ENCODE results near the gene PTPN1.
"Not testable (repeated sequence)": the region's sequence is repeated elsewhere in the genome, so short reads cannot be mapped to it uniquely, and the experiment has no call there.

The PTPN1 gene

GRCh38 chr20:50509923-50510705, at the start of gene PTPN1:
Gene PTPN1 (plus strand): TSS chr20:50510383. CDS start chr20:50510528, 145 bp downstream.
- peak; percentile 97 for DNase-seq (ENCODE audit: low read depth in 2 of 2)

- peak; percentile 54 to 65 for DNase-seq (ENCODE audit: low read depth in 2 of 2)
Observed at GRCh38 chr20:50460608-50461267, 49.4 kb upstream of the PTPN1 start.

GRCh38 chr20:50462093-50462690, 48.0 kb upstream of the PTPN1 start:
- DNase-seq (ENCODE audit: low read depth in 2 of 2), result no peak

GRCh38 chr20:50464026-50464724, 46.0 kb upstream of the PTPN1 start:
- peak in 1 of 2 donors; percentile 24 for DNase-seq (ENCODE audit: low read depth in 2 of 2)

- no peak for DNase-seq (ENCODE audit: low read depth in 2 of 2)
Observed at GRCh38 chr20:50464725-50465650, 45.2 kb upstream of the PTPN1 start.

- no peak for DNase-seq (ENCODE audit: low read depth in 2 of 2)
Observed at GRCh38 chr20:50467174-50467573, 43.0 kb upstream of the PTPN1 start.

- DNase-seq (ENCODE audit: low read depth in 2 of 2), result no peak
Observed at GRCh38 chr20:50467718-50468356, 42.3 kb upstream of the PTPN1 start.

- DNase-seq (ENCODE audit: low read depth in 2 of 2), result no peak
Observed at GRCh38 chr20:50468378-50468798, 41.8 kb upstream of the PTPN1 start.

- DNase-seq (ENCODE audit: low read depth in 2 of 2), result no peak
Observed at GRCh38 chr20:50469176-50469723, 40.9 kb upstream of the PTPN1 start.

- DNase-seq (ENCODE audit: low read depth in 2 of 2), result no peak
Observed at GRCh38 chr20:50469796-50470195, 40.4 kb upstream of the PTPN1 start.

GRCh38 chr20:50470264-50470858, 39.8 kb upstream of the PTPN1 start:
- no peak for DNase-seq (ENCODE audit: low read depth in 2 of 2)

GRCh38 chr20:50471231-50471630, 39.0 kb upstream of the PTPN1 start:
- DNase-seq (ENCODE audit: low read depth in 2 of 2), result no peak

GRCh38 chr20:50472693-50473664, 37.2 kb upstream of the PTPN1 start:
- no peak for DNase-seq (ENCODE audit: low read depth in 2 of 2)

- not testable (repeated sequence) for DNase-seq (ENCODE audit: low read depth in 2 of 2)
Observed at GRCh38 chr20:50474356-50474755, 35.8 kb upstream of the PTPN1 start.

- no peak for DNase-seq (ENCODE audit: low read depth in 2 of 2)
Observed at GRCh38 chr20:50475681-50476292, 34.4 kb upstream of the PTPN1 start.

- no peak for DNase-seq (ENCODE audit: low read depth in 2 of 2)
Observed at GRCh38 chr20:50477239-50477872, 32.8 kb upstream of the PTPN1 start.

GRCh38 chr20:50478162-50478990, 31.8 kb upstream of the PTPN1 start:
- DNase-seq (ENCODE audit: low read depth in 2 of 2), result peak; percentile 50 to 58

Measured in activated CD8-positive, alpha-beta memory T cell treated with anti-CD3 and anti-CD28 coated beads for 4 hours (primary cell).